ENCODE measurements around the gene TMEM11. TPM values are rescaled to one million over a fixed set of nuclear protein-coding genes. Genes with fewer than 3 reads are reported as not detected.

TMEM11 gene
- total RNA-seq, 1 experiment from 2014 or later: 32.5 TPM

DNA sequence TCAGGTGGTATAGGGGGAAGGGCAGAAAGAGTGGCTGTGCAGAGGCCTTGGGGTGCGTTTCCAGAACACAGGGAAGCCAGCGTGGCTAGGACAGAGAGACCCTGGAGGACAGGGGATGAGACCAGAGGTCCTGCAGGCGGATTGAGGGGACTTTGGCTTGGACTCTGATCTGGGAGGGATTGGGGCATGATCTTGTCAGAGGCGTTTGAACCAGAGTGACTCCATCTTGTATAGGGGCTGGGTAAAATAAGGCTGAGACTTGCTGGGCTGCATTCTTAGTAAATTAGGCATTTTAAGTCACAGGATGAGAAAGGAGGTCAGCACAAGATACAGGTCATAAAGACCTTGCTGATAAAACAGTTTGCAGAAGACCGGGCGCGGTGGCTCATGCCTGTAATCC is 44.6 kb upstream of the TMEM11 start:
- no CpG with 5 or more reads among the region's 7 CpGs for WGBS (ENCODE audit: extremely low coverage, insufficient read length, low lambda C conversion rate)
- Histone ChIP-seq H4K20me1 (ENCODE audit: control insufficient read depth, insufficient read depth, insufficient read length) (no peaks in the 10 kb centered on the region), H3K9me3 (ENCODE audit: control insufficient read depth, low read depth, low read length) (no peaks in the 10 kb centered on the region), H3K79me1 (ENCODE audit: insufficient read depth, low read depth, low read length, poor library complexity, severe bottlenecking) (no peaks in the 10 kb centered on the region), H3K18ac (ENCODE audit: insufficient read length, low read depth, low read length) (no peak overlapping the region), H4K5ac (ENCODE audit: insufficient read length, low read depth, low read length) (no peak overlapping the region), H3K4me2 (ENCODE audit: insufficient read depth, insufficient read length, low read length) (no peak overlapping the region), H3K9ac (ENCODE audit: extremely low read depth, insufficient read length, low read length) (no peak overlapping the region), H3K4me1 (ENCODE audit: insufficient read depth, low read length) (no peaks in the 10 kb centered on the region), H4K8ac (replicated peaks; ENCODE audit: insufficient read length, low read depth, low read length) (no peak overlapping the region), H3K14ac (ENCODE audit: insufficient read depth, low read length) (peak overlapping the region; percentile 66; the same call in 1 of the 2 replicates), H2AK5ac (ENCODE audit: insufficient read length, low read length) (no peak overlapping the region), H3K27me3 (ENCODE audit: insufficient read depth, low read length) (no peaks in the 10 kb centered on the region), H2BK15ac (ENCODE audit: low read depth, low read length) (peak overlapping the region; percentile 55; the same call in 1 of the 2 replicates), H3K27ac (ENCODE audit: insufficient read length, low read depth, low read length) (no peak overlapping the region), H2BK20ac (ENCODE audit: low read depth, low read length, poor library complexity, severe bottlenecking) (no peak overlapping the region), H3T11ph (ENCODE audit: low read length) (no peak overlapping the region), H2AFZ (ENCODE audit: low read length) (no peak overlapping the region), H3K56ac (ENCODE audit: insufficient read length, low read depth, low read length) (no peak overlapping the region), H2BK120ac (ENCODE audit: low read depth, low read length, poor library complexity, severe bottlenecking) (no peak overlapping the region), H2BK5ac (ENCODE audit: insufficient read length, low read length) (no peak overlapping the region), H3K79me2 (ENCODE audit: insufficient read depth, low read length) (no peaks in the 10 kb centered on the region), H3K23ac (ENCODE audit: insufficient read length, low read depth, low read length) (no peak overlapping the region), H3K4ac (ENCODE audit: low read depth, low read length) (no peak overlapping the region), H4K91ac (ENCODE audit: insufficient read length, low read depth, low read length) (no peak overlapping the region), H3K23me2 (ENCODE audit: insufficient read length, low read depth, low read length, poor library complexity, severe bottlenecking) (peaks cover under 1% of the 10 kb centered on the region), H2BK12ac (ENCODE audit: insufficient read length, low read depth, low read length) (no peak overlapping the region)
- no peak overlapping the region for H3K4me3 Mint-ChIP-seq
- H3K27me3 Mint-ChIP-seq (ENCODE audit: low read depth): no peaks in the 10 kb centered on the region; the same call in 1 of the 2 replicates
- no peaks in the 10 kb centered on the region for H3K36me3 Mint-ChIP-seq (ENCODE audit: insufficient read depth in 1 of 3, low read depth in 3 of 3)
- DNase-seq: no peak
- peaks cover 4 to 5% of the 10 kb centered on the region in 2 experiments; a peak in 2 of 5 replicates for H3K9me3 Mint-ChIP-seq
- H3K4me1 Mint-ChIP-seq: peaks cover 24 to 37% of the 10 kb centered on the region in 2 experiments
- peak overlapping the region in 2 of 3 experiments; percentile 39 to 97; a peak in 3 of 7 replicates for H3K27ac Mint-ChIP-seq
- TF ChIP-seq, protein P1, sequence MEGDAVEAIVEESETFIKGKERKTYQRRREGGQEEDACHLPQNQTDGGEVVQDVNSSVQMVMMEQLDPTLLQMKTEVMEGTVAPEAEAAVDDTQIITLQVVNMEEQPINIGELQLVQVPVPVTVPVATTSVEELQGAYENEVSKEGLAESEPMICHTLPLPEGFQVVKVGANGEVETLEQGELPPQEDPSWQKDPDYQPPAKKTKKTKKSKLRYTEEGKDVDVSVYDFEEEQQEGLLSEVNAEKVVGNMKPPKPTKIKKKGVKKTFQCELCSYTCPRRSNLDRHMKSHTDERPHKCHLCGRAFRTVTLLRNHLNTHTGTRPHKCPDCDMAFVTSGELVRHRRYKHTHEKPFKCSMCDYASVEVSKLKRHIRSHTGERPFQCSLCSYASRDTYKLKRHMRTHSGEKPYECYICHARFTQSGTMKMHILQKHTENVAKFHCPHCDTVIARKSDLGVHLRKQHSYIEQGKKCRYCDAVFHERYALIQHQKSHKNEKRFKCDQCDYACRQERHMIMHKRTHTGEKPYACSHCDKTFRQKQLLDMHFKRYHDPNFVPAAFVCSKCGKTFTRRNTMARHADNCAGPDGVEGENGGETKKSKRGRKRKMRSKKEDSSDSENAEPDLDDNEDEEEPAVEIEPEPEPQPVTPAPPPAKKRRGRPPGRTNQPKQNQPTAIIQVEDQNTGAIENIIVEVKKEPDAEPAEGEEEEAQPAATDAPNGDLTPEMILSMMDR (conservative IDR thresholded peaks at IDR 0.05): no peak
